Panc1 (cell line): Measurements from ENCODE around the gene P2RY11.

ENCODE experiments used
- SIN3A ChIP-seq: IDR thresholded peaks from 2 replicates; pipeline ENCODE4 v1.6.1; 2012; ENCODE audit warnings: low read depth, mild to moderate bottlenecking, low read length, moderate library complexity, borderline replicate concordance; ENCODE audit not compliant: insufficient read depth
- TCF7L2 ChIP-seq: IDR thresholded peaks from 2 replicates; pipeline ENCODE4 v1.6.1; 2011; ENCODE audit warnings: mild to moderate bottlenecking, low read depth, low read length, inconsistent platforms
- TF ChIP-seq, protein P1 (sequence below): fragments of 450-650 bp; IDR thresholded peaks from 2 replicates; pipeline ENCODE4 v1.5.1; 2017; ENCODE audit warnings: mild to moderate bottlenecking

DNA sequence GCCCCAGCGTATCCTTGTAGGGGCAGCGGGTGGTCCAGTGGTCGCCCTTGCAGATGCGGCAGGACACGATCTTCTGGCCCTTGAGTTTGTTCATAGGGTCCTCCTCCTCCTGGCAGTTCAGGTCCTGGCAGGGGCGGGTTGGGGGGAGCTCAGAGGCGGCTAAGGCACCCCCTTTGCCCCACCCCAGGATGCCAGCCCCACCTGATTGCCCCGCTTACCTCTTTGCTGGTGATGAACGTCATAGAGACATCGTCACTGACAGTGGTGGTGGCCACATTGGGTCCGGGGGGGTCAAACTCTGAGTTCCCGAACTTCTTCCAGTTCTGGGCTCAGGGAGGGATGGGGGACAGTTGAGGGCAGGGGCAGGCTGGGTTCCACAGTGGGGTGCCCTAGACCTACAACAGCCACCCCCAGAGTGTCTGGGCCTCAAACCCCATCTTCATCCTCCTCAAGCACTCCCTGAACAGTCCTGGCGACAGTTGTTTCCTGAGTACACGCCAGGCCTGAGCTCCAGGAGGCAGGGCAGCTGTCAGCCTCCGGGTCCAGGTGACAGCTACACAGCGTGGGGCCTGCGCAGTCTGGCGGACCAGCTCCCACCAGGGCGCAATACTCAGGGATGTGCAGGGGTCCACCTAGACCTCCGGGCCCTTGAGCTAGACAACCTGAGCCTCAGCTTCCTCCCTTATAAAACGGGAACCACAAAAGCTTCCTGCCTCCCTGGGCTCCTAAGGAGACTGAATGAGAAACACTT is 5.5 kb downstream of the P2RY11 start:
- no peak for TF ChIP-seq SIN3A
- TF ChIP-seq, protein P1, sequence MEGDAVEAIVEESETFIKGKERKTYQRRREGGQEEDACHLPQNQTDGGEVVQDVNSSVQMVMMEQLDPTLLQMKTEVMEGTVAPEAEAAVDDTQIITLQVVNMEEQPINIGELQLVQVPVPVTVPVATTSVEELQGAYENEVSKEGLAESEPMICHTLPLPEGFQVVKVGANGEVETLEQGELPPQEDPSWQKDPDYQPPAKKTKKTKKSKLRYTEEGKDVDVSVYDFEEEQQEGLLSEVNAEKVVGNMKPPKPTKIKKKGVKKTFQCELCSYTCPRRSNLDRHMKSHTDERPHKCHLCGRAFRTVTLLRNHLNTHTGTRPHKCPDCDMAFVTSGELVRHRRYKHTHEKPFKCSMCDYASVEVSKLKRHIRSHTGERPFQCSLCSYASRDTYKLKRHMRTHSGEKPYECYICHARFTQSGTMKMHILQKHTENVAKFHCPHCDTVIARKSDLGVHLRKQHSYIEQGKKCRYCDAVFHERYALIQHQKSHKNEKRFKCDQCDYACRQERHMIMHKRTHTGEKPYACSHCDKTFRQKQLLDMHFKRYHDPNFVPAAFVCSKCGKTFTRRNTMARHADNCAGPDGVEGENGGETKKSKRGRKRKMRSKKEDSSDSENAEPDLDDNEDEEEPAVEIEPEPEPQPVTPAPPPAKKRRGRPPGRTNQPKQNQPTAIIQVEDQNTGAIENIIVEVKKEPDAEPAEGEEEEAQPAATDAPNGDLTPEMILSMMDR, result no peak
- no peak for TF ChIP-seq TCF7L2
